HepG2 (cell line): ENCODE results near the gene TNFSF10. TPM values are rescaled to one million over a fixed set of nuclear protein-coding genes. Genes with fewer than 3 reads are reported as not detected.

Experiments
- ATAC-seq: fragments of 200-7000 bp; cut with Tn5 transposase; 3 replicates; pipeline ENCODE4 v1.9.1; 2020; ENCODE audit warnings: mild to moderate bottlenecking, moderate library complexity
- BruUV-seq: library from RNA; stranded (reverse); fragments of 400-500 nt; replicated peaks from 2 replicates; lab custom pipeline; 2021; lab: Mats Ljungman, UMichigan
- CTCF ChIA-PET: fragments of 300-600 bp; formaldehyde crosslinking; extraction: SDS; loops from one replicate; lab custom pipeline; 2021; ENCODE audit warnings: low total read pairs, inconsistent platforms, low intra/inter-chr PET ratio; lab: Yijun Ruan, JAX
- POLR2A ChIA-PET: fragments of 350-600 bp; sonication (Branson Sonifier 250); formaldehyde crosslinking; loops from one replicate; lab custom pipeline; 2020; ENCODE audit warnings: antibody characterized with exemption, inconsistent platforms; lab: Yijun Ruan, JAX
- DNase-seq: peaks from one replicate; pipeline ENCODE4 v3.0.0-alpha.2; 2015; ENCODE audit warnings: low spot score
- FAIRE-seq: peaks from 3 replicates; lab custom pipeline; 2011; peaks lifted over from hg19 to GRCh38; lab: Jason Lieb, UNC
- H2AFZ ChIP-seq: one replicate; pipeline ENCODE4 v1.6.1; 2011; ENCODE audit warnings: low read length, inconsistent platforms
- H3K27ac ChIP-seq: fragments of 300-600 bp; 3 replicates; pipeline ENCODE4 v1.8.0; 2011; ENCODE audit warnings: mixed run types, mild to moderate bottlenecking, mixed read lengths, low read length, inconsistent platforms; ENCODE audit not compliant: insufficient read depth; ENCODE audit errors: extremely low read length
- H3K27me3 ChIP-seq, 2 experiments: fragments of 200-600 bp in 1 of 2; 2 replicates in 1 of 2; 3 replicates in 1 of 2; pipeline versions ENCODE4 v1.6.0 to v1.8.0; 2011; ENCODE audit warnings: low read length in 2 of 2, mild to moderate bottlenecking in 2 of 2, moderate library complexity in 2 of 2, inconsistent platforms in 1 of 2; ENCODE audit not compliant: insufficient read depth in 2 of 2, control insufficient read depth in 1 of 2
- H3K36me3 ChIP-seq, 2 experiments: fragments of 200-600 bp in 1 of 2; replicated peaks in 1 of 2; 2 replicates in 1 of 2; 3 replicates in 1 of 2; pipeline versions ENCODE4 v1.5.1 to v1.8.0; 2011; ENCODE audit warnings: low read length in 2 of 2, inconsistent platforms in 1 of 2; ENCODE audit not compliant: insufficient read depth in 2 of 2, control insufficient read depth in 1 of 2
- H3K4me1 ChIP-seq: 2 replicates; pipeline ENCODE4 v1.5.1; 2012; ENCODE audit warnings: low read length, inconsistent platforms; ENCODE audit not compliant: insufficient read depth
- H3K4me2 ChIP-seq: 2 replicates; pipeline ENCODE4 v1.6.0; 2011; ENCODE audit warnings: low read depth, low read length, inconsistent platforms
- H3K4me3 ChIP-seq, 3 experiments: fragments of 200-600 bp in 1 of 3; sonication (generic), shearing (Covaris generic) in 1 of 3; replicated peaks in 1 of 3; 2 replicates each; pipeline ENCODE4 v1.5.1; 2011 to 2016; ENCODE audit warnings: low read length in 3 of 3, inconsistent platforms in 2 of 3, low read depth in 2 of 3, mild to moderate bottlenecking in 2 of 3, control low read depth in 1 of 3, mixed read lengths in 1 of 3; ENCODE audit not compliant: insufficient read depth in 1 of 3
- H3K79me2 ChIP-seq: one replicate; pipeline ENCODE4 v1.6.1; 2011; ENCODE audit warnings: low read length, inconsistent platforms; ENCODE audit not compliant: insufficient read depth
- H3K9ac ChIP-seq: 2 replicates; pipeline ENCODE4 v1.6.0; 2011; ENCODE audit warnings: mild to moderate bottlenecking, low read depth, low read length, inconsistent platforms; ENCODE audit not compliant: insufficient read depth
- H3K9me3 ChIP-seq: 2 replicates; pipeline ENCODE4 v1.5.1; 2012; ENCODE audit warnings: mild to moderate bottlenecking, low read length
- H4K20me1 ChIP-seq: 2 replicates; pipeline ENCODE4 v1.6.0; 2011; ENCODE audit warnings: inconsistent platforms, mild to moderate bottlenecking, low read length, moderate library complexity; ENCODE audit not compliant: insufficient read depth
- BRD4 ChIP-seq: sonication (generic); formaldehyde crosslinking; IDR thresholded peaks from 2 replicates; pipeline ENCODE4 v1.4.0; 2020; ENCODE audit warnings: missing genetic modification reagents
- FOXA3 ChIP-seq: IDR thresholded peaks from 2 replicates; pipeline ENCODE4 v1.6.1; 2016; ENCODE audit warnings: missing genetic modification reagents, missing compliant biosample characterization
- KDM6A ChIP-seq: IDR thresholded peaks from 2 replicates; pipeline ENCODE4 v1.6.1; 2016; ENCODE audit warnings: low read depth
- NFE2 ChIP-seq: sonication (generic); formaldehyde crosslinking; IDR thresholded peaks from 2 replicates; pipeline ENCODE4 v1.4.0; 2020; ENCODE audit warnings: missing genetic modification reagents
- REPIN1 ChIP-seq: sonication (generic); formaldehyde crosslinking; IDR thresholded peaks from 2 replicates; pipeline ENCODE4 v1.8.0; 2022; ENCODE audit warnings: missing genetic modification reagents, low read depth, mild to moderate bottlenecking, borderline replicate concordance
- SNAPC2 ChIP-seq: sonication (generic); formaldehyde crosslinking; IDR thresholded peaks from 2 replicates; pipeline ENCODE4 v1.8.1; 2022; ENCODE audit warnings: mild to moderate bottlenecking, missing genetic modification reagents
- ZNF205 ChIP-seq: IDR thresholded peaks from 2 replicates; pipeline ENCODE4 v1.6.1; 2018; ENCODE audit warnings: missing biosample characterization, missing genetic modification reagents
- ZNF550 ChIP-seq: sonication (generic); formaldehyde crosslinking; IDR thresholded peaks from 2 replicates; pipeline ENCODE4 v1.4.0; 2020; ENCODE audit warnings: mild to moderate bottlenecking, missing genetic modification reagents, borderline replicate concordance
- ZNF619 ChIP-seq: sonication (generic); formaldehyde crosslinking; IDR thresholded peaks from 2 replicates; pipeline ENCODE4 v1.4.0; 2020; ENCODE audit warnings: mild to moderate bottlenecking, missing genetic modification reagents
- WGBS: methylation state at CpG from one replicate; pipeline ENCODE4 v1.1.6; 2017; ENCODE audit warnings: low lambda C conversion rate; 5-methylcytosine and 5-hydroxymethylcytosine counted together
- in situ Hi-C: cut with HindIII; loops from 2 replicates; pipeline ENCODE4 v1.10.0; 2017; ENCODE audit warnings: low pct_unique_long_range_greater_than_20kb; ENCODE audit not compliant: extremely low pct_ligation_motif_present
- intact Hi-C: fragments of 100-400 bp; cut with micrococcal nuclease; formaldehyde crosslinking; loops from one replicate; pipeline ENCODE4 v1.10.0; 2022; ENCODE audit not compliant: unreplicated experiment
- polyA plus RNA-seq, 8 experiments: library from polyadenylated mRNA; depleted of rRNA in 3 of 8; stranded (reverse) in 7 of 8; unstranded in 1 of 8; fragments of >200 nt; fragmentation: Illumina TruSeq in 4 of 8; extraction: Trizol in 4 of 8; gene quantifications; 2 replicates each; pipeline versions ENCODE4 v1.2.1 to v1.2.3, GENCODE V29; 2011 to 2016; ENCODE audit warnings: low read depth in 4 of 8, missing spikeins in 1 of 8, mixed read lengths in 1 of 8; ENCODE audit not compliant: insufficient read depth in 1 of 8
- total RNA-seq, 5 experiments: library from RNA; depleted of rRNA; stranded (reverse); fragments of >200 nt; fragmentation: Illumina TruSeq; extraction: Trizol; gene quantifications; 2 replicates each; pipeline ENCODE4 v1.2.3, GENCODE V29; 2016; ENCODE audit warnings: low read depth in 1 of 5
- TF ChIP-seq, protein P1 (sequence below): sonication (generic); formaldehyde crosslinking; IDR thresholded peaks from 2 replicates; pipeline ENCODE4 v1.4.0; 2020; ENCODE audit warnings: mild to moderate bottlenecking, low read depth, missing genetic modification reagents
- TF ChIP-seq, protein P2 (sequence below): sonication (generic); formaldehyde crosslinking; conservative IDR thresholded peaks from 2 replicates; pipeline ENCODE4 v1.4.0; 2020; ENCODE audit warnings: missing genetic modification reagents

Gene TNFSF10
- total and polyA plus RNA-seq, 2 of the 13 experiments (the other 11 are each of a cell fraction or from before 2014, with no cell fraction given), result 8.4 to 9.9 TPM

- Histone ChIP-seq H3K27ac (peak overlapping the region; percentile 67), H3K79me2 (no peaks in the 10 kb centered on the region), H3K36me3 (no peaks in the 10 kb centered on the region), H2AFZ (no peak overlapping the region), H3K4me3 (no peak overlapping the region), H3K4me2 (no peak overlapping the region), H3K4me1 (peaks cover 45% of the 10 kb centered on the region), H4K20me1 (no peaks in the 10 kb centered on the region), H3K27me3 (no peaks in the 10 kb centered on the region), H3K9ac (no peak overlapping the region), H3K9me3 (no peaks in the 10 kb centered on the region)
- in situ Hi-C loops, result no loop called here
- no peak for ATAC-seq
- WGBS, result 96% methylated on average over 12 of the region's 12 CpGs
- 0 out of 2 replicates have a peak, but pooled peaks have one; percentile 12 for TF ChIP-seq FOXA3 (CRISPR knock-in tag)
- TF ChIP-seq ZNF550 (CRISPR knock-in tag), result no peak
- TF ChIP-seq, protein P1, sequence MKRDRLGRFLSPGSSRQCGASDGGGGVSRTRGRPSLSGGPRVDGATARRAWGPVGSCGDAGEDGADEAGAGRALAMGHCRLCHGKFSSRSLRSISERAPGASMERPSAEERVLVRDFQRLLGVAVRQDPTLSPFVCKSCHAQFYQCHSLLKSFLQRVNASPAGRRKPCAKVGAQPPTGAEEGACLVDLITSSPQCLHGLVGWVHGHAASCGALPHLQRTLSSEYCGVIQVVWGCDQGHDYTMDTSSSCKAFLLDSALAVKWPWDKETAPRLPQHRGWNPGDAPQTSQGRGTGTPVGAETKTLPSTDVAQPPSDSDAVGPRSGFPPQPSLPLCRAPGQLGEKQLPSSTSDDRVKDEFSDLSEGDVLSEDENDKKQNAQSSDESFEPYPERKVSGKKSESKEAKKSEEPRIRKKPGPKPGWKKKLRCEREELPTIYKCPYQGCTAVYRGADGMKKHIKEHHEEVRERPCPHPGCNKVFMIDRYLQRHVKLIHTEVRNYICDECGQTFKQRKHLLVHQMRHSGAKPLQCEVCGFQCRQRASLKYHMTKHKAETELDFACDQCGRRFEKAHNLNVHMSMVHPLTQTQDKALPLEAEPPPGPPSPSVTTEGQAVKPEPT (CRISPR knock-in tag), result no peak
- ChIA-PET CTCF (no interaction called here), POLR2A (interaction anchor here (1.0 to 1.5 kb wide), 2 partner anchors 8 to 46 kb away, joined by 3 to 5 read pairs; no protein-coding TSS in a partner anchor)
- no peak for FAIRE-seq
- DNase-seq, result no peak
- no TSS peak for BruUV-seq
- intact Hi-C loops, result no loop called here
Observed at GRCh38 chr3:172561897-172562640, 38.8 kb upstream of the TNFSF10 start.

DNA sequence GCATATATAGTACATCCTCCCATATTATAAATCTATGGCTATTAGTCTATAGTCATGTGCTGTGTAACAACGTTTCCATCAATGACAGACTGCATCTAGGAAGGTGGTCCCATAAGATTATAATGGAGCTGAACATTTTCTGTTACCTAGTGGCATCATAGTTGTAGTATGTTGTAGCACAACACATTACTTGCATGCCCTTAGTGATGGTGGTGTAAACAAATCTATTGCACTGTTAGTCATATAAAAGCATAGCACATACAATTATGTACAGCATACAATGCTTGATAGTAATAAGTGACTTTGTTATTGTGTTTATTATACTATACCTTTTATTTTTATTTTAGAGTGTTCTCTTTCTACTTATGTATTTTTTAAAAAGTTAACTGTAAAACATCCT is 37.4 kb upstream of the TNFSF10 start:
- Histone ChIP-seq H4K20me1 (no peaks in the 10 kb centered on the region), H3K27ac (no peak overlapping the region), H3K9ac (no peak overlapping the region), H3K36me3 (no peaks in the 10 kb centered on the region), H3K4me2 (no peak overlapping the region), H3K4me1 (peaks cover 57% of the 10 kb centered on the region), H3K4me3 (no peak overlapping the region), H3K27me3 (no peaks in the 10 kb centered on the region), H3K9me3 (no peaks in the 10 kb centered on the region), H2AFZ (no peak overlapping the region), H3K79me2 (no peaks in the 10 kb centered on the region)
- intact Hi-C loops (no loop called here), in situ Hi-C loops (no loop called here)
- no TSS peak for BruUV-seq
- ChIA-PET CTCF (no interaction called here), POLR2A (no interaction called here)
- no peak for ATAC-seq
- 75% methylated on average over 1 of the region's 1 CpG for WGBS
- FAIRE-seq, result no peak
- no peak for DNase-seq
- TF ChIP-seq, protein P2, sequence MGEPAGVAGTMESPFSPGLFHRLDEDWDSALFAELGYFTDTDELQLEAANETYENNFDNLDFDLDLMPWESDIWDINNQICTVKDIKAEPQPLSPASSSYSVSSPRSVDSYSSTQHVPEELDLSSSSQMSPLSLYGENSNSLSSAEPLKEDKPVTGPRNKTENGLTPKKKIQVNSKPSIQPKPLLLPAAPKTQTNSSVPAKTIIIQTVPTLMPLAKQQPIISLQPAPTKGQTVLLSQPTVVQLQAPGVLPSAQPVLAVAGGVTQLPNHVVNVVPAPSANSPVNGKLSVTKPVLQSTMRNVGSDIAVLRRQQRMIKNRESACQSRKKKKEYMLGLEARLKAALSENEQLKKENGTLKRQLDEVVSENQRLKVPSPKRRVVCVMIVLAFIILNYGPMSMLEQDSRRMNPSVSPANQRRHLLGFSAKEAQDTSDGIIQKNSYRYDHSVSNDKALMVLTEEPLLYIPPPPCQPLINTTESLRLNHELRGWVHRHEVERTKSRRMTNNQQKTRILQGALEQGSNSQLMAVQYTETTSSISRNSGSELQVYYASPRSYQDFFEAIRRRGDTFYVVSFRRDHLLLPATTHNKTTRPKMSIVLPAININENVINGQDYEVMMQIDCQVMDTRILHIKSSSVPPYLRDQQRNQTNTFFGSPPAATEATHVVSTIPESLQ (CRISPR knock-in tag), result no peak
- no peak for TF ChIP-seq KDM6A
- no peak for TF ChIP-seq ZNF205
- TF ChIP-seq BRD4, result no peak
- no peak for TF ChIP-seq NFE2
- TF ChIP-seq ZNF619 (CRISPR knock-in tag), result no peak
- no peak for TF ChIP-seq SNAPC2 (CRISPR knock-in tag)
- TF ChIP-seq REPIN1, result no peak
